ENCODE results near the gene TFEC.
"Not testable (repeated sequence)": the region's sequence is repeated elsewhere in the genome, so short reads cannot be mapped to it uniquely, and the experiment has no call there.

Gene TFEC, protein sequence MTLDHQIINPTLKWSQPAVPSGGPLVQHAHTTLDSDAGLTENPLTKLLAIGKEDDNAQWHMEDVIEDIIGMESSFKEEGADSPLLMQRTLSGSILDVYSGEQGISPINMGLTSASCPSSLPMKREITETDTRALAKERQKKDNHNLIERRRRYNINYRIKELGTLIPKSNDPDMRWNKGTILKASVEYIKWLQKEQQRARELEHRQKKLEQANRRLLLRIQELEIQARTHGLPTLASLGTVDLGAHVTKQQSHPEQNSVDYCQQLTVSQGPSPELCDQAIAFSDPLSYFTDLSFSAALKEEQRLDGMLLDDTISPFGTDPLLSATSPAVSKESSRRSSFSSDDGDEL

DNA sequence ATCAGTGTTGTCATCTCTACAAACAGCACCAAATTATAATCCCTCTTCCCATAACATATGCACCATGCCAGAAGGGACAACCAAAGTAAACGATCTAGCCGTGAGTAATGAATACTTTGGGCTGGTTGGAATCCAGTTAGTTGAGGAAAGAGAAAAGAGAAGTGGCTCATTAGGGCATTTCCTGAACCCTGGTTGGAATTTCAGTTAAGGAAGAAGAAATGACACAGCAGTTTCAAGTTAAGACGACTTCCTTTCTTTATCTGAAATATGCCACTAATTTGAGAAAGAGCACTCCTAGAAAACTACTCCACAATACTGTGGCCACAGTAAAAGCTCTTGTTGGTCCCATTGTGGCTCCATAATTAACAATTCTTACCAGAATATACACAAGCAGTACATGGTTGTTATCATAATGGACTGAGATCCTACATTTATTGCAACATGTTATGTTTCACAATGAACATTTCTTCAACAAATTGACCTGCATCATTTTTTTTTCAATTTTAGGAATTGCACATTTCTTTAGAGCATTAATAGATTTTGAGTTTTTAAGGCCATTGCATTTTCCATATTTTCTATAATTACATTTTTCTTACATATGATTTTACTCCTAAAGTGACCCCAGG is at the start of gene TFEC:
Gene TFEC, minus strand, starts transcription at position 113 of the 626 bp plus-strand sequence. CDS start 46,322 bp downstream, outside the sequence.
- DNase-seq (ENCODE audit: low read depth): peak; percentile 20

DNA sequence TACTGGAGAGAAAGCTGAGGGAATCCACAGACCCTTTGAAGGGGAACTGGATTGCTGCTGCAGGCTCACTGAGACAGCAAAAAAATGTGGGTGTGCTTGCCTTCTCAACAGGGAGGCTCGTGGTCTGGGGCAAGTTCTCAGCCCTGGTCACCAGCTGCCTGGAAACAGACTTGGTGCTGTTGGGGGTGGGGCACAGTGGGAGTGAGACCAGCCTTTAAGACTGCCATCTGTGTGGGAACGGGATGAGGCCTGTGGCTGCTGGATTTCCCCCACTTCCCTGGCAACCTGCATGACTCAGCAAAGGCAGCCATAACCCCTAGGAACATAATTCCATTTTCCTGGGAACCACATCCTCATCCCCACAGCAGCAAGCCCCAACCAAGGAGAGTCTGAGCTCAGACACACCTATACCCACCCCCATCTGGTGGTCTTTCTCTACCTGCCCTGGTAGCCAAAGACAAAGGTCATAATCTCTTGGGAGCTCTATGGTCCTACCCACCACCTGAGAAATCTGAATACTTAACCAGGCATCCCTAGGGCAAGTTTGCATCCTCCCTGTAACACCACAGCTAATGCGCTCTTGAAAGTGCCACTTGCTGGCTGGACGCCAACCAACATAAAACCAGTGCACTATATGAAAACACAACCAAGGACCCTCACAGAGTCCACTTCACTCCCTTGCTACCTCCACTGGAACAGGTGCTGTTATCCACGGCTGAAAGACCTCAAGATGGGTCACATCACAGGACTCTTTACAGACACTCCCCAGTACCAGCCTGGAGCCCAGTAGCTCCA is 45.0 kb upstream of the TFEC start:
- peak; percentile 29 for DNase-seq (ENCODE audit: low read depth)

DNA sequence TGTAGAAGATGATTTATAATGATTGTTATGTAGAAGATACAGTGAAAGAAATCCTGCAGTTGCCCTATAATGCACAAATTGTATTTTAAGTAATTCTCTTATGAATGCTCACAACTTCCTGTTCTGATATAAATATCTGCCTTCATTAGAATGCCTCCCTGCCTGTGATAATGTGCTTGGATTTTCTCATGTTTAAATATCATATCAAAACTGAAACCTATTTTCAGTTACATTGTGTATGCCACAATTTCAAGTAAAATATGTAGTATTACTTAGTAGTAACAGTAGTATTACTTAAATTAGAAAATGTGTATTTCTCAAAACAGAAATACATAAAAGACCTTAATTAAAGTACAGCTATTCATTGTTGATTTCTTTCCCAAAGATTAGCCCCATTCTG is 41.1 kb upstream of the TFEC start:
- no peak for DNase-seq (ENCODE audit: low read depth)

DNA sequence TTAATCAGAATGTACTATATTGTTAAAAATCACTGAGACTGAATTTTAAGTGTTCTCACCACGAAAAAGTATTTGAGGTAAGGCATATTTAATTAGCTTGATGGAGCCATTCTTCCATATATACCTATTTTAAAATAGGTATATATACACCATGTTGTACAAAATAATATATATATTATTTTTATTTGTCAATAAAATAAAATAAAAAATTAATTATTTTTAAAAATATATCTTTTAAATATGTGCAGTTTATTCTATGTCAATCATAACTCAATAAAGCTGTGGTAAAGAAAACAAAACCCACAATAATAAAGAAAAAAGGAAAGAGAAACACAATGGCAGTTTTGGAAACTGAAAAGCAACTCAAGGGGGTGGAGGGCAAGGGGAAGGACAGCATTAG is 33.6 kb upstream of the TFEC start:
- DNase-seq (ENCODE audit: low read depth): no peak

DNA sequence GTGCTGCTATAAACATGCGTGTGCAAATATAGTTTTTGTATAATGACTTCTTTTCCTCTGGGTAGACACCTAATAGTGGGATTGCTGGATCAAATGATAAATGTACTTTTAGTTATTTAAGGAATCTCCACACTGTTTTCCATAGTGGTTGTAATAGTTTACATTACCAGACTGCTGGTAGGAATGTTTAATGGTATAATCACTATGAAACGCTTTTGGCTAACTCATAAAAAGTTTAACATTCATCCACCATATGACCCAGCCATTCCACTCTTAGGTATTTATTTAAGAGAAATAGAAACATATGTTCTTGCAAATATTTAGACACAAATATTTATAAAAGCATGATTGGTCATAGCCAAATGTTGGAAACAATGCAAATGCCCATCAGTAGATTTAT is 32.1 kb upstream of the TFEC start:
- DNase-seq (ENCODE audit: low read depth): peak; percentile 21

DNA sequence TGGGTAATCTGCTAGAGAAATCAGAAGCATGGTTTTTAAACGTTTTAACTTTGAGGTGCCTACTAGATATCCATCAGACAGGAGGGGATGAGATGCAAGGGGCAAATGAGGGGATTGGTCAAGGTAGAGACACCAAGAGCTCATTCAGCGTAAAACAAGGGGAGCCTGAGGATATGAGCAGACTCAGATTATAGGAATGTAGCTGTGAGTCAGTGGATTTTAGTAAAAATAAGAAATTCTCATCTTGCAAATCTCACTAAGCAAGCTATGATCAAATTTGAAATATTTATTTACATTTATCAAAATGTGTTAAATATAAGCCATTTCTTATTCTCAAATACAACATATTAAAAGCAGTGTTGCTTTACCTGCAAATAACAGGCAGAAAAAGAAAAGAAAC is 21.4 kb upstream of the TFEC start:
- peak; percentile 71 for DNase-seq (ENCODE audit: low read depth)

DNA sequence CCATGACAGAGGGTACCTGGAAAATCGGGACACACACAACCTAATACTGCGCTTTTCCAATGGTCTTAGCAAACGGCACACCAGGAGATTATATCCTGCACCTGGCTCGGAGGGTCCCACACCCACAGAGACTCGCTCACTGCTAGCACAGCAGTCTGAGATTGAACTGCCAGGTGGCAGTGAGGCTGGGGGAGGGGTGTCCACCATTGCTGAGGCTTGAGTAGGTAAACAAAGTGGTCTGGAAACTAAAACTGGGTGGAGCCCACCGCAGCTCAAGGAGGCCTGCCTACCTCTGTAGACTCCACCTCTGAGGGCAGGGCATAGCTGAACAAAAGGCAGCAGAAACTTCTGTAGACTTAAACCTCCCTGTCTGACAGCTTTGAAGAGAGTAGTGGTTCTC is 16.7 kb upstream of the TFEC start:
- DNase-seq (ENCODE audit: low read depth): not testable (repeated sequence)

DNA sequence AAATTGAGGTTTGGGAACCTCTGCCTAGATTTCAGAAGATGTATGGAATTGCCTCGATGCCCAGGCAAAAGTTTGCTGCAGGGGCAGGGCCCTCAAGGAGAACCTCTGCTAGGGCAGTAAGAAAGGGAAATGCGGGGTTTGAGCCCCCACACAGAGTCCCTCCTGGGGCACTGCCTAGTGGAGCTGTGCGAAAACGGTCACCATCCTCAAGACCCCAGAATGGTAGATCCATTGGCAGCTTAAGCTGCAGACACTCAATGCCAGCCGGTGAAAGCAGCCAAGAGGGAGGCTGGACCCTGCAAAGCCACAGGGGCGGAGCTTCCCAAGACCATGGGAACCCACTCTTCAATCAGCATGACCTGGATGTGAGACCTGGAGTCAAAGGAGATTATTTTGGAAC is 15.0 kb upstream of the TFEC start:
- DNase-seq (ENCODE audit: low read depth): no peak

DNA sequence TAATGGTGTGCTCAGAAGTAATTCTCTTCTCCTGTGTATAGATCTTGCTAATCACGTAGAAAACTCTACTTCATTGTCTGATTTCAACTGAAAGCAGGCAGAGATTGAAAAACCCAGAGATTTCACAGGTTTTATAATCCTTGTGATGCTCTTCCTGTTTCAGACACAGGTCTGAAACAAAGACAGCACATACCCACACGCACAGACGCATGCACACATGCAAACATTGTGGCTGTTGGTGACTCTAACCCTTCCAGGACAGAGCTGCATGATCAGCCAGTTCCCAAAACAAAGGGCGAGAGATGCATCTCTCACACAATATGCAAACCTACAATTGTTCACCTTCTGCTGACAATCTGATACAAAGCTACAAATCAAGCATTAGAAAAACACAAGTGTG is 11.1 kb upstream of the TFEC start:
- DNase-seq (ENCODE audit: low read depth): no peak

DNA sequence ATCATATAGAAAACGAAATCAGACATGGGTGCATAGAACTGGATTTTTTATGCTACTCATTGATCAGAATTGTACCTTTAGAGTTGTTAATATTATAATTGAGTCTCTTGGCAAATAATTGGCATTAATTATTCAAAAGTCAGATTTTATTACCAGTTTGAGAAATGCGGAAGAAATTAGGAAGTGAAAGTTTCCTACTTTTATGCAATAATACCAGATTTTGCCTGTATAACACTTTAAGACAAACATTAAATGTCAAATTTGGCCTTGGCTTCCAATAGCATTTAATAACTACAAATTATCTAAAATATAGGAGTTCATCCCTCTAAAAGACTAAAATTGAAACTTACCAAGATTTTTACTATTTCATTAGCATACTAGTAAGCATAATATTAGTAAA is 6.8 kb upstream of the TFEC start:
- DNase-seq (ENCODE audit: low read depth): no peak

DNA sequence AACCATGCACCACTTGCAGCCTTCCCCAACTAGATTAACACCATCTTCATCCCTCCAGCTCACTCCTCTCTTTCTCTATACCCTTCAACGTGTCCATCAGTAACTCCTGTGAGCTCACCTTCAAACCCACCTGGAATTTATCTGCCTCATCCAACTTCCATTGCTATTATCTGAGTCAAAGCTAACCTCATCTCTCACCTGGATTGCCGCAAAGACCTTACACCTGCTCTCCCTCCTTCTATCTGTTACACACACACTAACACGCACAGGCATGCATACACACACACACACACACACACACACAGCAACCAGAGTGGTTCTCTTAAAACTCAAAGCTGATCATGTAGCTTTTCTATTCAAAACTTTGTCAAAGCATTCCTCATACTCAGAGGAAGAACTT is 3.8 kb upstream of the TFEC start:
- DNase-seq (ENCODE audit: low read depth): no peak

DNA sequence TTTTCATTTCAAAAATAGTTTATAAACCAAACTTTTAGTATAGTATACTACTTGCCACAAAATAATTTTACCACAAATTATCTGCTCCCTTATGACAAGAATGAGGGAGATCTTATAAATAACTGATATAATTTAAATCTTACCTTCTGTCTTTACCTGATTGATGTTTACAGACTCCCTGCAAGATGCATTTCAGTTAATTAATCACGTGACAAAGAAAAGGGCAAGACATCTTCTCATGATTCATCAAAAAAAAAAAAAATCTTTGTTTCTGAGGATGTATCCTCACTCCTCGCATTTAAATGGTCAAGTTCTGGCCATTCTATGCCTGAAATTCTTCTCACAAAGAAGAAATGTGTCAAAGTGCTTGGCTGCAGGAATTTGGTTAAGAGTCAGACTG is 2.3 kb upstream of the TFEC start:
- no peak for DNase-seq (ENCODE audit: low read depth)

DNA sequence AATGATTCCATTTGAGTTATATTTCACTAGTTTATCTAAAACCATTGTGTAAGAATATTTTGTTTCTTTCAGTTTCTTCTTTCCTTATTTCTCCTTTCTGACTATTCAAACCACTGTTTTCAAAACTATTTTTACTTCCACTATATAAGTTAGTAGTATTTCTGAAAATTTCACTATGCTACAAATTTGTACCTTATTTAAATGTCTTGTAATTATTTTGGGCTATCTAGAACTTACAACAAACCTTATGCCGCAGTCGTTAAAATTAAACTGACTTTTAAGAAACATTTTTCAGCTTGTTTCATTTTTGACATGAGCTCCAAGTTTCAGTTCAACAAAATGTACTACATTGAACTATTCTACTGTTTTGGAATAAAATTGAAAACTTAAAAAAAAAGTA is 1.8 kb downstream of the TFEC start:
- no peak for DNase-seq (ENCODE audit: low read depth)

DNA sequence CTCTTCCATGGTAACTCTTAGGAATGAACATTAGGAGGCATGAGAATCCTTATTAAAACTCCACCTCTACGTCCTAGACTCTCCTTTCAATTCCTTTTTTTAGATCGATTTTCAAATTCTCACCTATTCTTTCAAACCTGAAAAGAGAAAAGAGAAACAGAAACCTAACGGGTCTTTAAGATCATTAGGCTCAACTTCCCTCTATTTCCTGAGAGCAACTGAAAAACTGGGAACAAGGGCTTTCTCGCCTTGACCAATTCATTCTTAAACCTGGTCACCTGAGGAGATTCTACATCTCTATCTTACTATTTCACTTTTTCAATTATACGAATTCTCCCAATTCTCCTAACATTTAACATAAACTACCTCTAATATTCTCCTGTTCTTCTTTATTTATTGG is 2.8 kb downstream of the TFEC start:
- DNase-seq (ENCODE audit: low read depth): no peak

DNA sequence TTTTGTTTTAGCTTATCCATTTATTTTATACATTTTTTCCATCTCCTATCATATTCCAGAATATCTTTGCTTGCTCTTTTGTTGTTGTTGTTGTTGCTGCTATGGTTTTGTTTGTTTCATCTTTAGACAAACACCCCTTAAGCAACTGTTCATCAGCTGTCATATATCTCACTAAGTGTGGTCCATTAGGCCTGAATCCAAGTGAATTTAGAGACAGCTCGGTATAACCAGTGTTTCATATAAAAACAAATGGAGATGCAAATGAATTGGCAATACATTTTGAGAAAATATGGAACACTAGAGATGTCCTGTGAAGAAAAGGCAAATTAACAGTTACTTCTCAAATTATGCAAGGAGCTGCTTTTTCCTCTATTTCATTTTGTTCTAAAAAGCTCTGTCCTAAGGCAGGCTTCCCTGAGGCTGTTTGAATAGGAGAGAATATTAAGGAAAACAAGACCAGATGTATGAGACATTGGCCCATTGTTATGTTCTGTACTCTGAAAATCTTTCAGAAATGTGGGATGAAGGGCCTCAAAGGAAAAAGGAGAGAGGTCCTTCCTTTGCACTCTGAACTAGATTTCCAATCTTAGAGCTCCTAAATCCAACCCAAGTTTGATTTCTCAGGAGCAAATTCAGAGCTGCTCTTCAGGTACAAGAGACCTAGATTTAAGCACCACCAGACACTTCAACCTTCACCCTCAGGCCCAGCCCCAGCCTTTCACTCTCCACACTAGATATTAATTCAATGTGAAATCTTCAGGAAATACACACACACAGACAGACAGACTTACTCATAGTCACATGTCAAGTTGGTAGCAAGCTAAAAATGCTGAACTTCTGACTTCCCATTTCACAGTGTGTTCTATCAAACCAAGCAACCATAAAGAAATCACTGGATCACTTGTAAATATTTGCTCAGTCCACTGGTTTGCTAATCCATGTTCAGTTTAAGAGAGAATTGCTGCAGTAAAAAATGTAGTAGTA is 5.4 kb downstream of the TFEC start:
- peak; percentile 21 for DNase-seq (ENCODE audit: low read depth)

DNA sequence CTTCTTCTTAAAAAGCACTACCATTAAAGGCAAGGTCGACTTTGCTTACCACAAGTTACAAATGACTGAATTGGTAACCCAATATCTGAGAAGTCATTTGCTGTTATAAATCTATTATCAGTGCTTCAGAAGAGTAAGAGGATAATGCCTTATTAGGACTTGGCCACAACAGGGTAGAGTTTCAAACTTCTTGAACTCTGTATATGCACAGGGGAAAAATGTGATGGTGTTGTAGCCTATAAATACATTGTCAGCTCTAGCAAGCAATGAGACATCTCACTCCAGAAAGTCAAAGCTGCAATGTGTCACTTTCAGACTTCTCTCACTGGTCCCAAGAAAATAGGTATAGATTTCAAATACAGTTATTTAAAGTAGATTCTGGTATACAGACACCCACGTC is 9.3 kb downstream of the TFEC start:
- no peak for DNase-seq (ENCODE audit: low read depth)

DNA sequence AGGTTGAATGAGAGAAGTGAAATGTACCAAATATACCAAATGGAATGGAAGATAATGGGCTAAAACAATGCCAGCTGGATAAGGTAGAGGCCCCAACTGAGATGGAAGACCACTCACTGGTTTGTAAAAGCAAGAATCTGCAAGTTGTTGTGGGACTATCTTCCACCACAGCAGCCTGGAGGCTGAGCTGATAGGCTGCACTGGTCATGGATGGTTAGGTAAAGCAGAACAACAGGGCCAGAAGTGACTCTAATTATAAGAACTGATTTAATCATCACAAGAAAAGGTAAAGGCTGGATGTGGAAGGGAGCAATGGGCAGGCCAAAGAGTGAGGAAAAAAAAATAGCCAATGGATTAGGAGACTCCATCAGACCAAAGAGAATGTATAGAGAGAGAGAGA is 11.8 kb downstream of the TFEC start:
- no peak for DNase-seq (ENCODE audit: low read depth)

DNA sequence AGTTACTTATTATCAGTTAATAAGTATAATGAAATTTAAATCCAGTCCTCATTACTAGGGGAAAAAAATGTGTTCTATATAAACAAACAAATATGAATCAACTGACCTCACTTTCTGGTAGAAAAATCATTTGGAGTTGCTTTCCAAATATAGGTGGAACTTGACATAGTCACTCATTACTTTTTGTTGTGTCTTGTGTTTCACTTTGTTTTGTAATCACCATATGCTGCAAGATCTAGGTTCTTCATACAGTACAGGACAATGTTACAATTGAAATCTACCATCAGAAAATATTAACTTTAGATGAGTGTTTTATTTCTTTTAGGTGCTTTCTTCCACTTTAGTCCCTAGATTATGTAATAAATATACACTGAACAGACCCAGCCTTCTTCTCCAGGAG is 16.9 kb downstream of the TFEC start:
- no peak for DNase-seq (ENCODE audit: low read depth)

DNA sequence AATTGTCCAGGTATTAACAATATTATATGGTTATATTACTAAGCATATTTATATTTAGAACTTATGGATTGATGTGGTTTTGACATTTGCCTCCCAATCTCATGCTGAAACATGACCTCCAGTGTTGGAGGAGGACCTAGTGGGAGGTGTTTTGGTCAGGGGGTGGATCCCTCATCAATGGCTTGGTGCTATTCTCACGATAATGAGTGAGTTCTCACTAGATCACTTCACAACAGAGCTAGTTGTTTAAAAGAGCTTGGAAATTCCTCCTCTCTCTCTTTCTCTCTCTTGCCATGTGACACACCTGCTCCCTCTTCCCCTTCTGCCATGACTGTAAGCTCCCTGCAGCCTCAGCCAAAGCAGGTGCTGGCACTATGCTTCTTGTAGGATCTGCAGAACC is 19.0 kb downstream of the TFEC start:
- no peak for DNase-seq (ENCODE audit: low read depth)

DNA sequence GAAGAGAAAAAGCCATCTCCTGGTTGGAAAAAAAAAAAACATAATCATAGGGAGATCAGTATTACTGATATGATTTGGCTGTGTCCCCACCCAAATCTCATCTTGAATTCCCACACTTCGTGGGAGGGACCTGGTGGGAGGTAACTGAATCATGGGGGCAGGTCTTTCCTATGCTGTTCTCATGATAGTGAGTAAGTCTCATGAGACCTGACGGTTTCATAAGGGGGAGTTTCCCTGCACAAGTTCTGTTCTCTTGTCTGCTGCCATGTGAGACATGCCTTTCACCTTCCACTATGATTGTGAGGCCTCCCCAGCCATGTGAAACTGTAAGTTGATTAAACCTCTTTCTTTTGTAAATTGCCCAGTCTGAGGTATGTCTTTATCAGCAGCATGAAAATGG is 25.8 kb downstream of the TFEC start:
- DNase-seq (ENCODE audit: low read depth): not testable (repeated sequence)

DNA sequence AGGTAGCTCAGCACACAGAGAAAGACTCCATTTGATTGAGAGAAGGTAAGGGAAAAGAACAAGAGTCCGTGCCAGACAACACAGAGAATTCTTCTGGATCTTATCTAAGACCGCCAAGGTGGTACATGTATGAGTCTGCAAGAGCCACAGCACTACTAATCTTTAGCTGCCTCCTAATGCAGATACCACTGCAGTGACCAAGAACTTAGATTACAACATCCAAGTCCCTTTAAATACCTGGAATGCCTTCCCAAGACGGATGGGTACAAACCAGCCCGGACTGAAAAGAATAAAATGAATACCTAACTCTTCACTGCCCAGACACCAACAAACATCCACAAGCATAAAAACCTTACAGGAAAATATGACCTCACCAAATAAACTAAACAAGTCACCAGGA is 33.3 kb downstream of the TFEC start:
- DNase-seq (ENCODE audit: low read depth): no peak

DNA sequence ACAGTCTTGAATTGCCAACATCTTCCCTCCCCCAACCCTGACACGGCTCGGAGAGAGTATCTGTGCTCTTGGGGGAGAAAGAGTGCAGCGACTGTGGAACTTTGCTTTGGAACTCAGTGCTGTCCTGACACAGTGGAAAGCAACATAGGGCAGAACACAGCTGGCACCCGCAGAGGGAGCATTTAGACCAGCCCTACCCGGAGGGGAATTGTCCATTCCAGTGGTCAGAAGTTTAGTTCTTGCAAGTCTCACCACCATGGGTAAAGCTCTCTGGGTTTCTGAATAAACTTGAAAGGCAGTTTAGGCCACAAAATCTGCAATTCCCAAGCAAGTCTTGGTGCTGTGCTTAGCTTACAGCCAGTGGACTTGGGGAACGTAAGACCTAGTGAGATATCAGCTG is 34.9 kb downstream of the TFEC start:
- no peak for DNase-seq (ENCODE audit: low read depth)

All from ELR (cell line).